A549 (cell line): ENCODE data around the gene GRK5. TPM values are rescaled to one million over a fixed set of nuclear protein-coding genes. Genes with fewer than 3 reads are reported as not detected.

Source experiments
- ATAC-seq, 2 experiments: fragments of 200-7000 bp in 1 of 2; fragments of >200 bp in 1 of 2; cut with Nextera tagmentation in 1 of 2; cut with Tn5 transposase in 1 of 2; 3 replicates each; pipeline versions ENCODE4 v1.8.0 to v1.9.1; 2018 to 2020; ENCODE audit warnings: mild to moderate bottlenecking in 1 of 2, moderate library complexity in 1 of 2
- CTCF ChIA-PET: fragments of 300-600 bp; sonication (Branson Sonifier 250); formaldehyde crosslinking; extraction: SDS; loops from one replicate; lab custom pipeline; 2021; ENCODE audit warnings: antibody characterized with exemption, inconsistent platforms; lab: Yijun Ruan, JAX
- POLR2A ChIA-PET: fragments of 350-600 bp; formaldehyde crosslinking; extraction: SDS; loops from one replicate; lab custom pipeline; 2021; ENCODE audit warnings: antibody characterized with exemption, inconsistent platforms; lab: Yijun Ruan, JAX
- DNase-seq, 2 experiments: peaks; one replicate each; pipeline versions ENCODE4 v3.0.0 to v3.0.0-alpha.2; 2011 to 2016; ENCODE audit warnings: low read depth in 1 of 2, low spot score in 1 of 2
- FAIRE-seq: peaks from 2 replicates; lab custom pipeline; 2011; peaks lifted over from hg19 to GRCh38; lab: Jason Lieb, UNC
- H3K27ac ChIP-seq, 2 experiments: fragments of >200 bp; sonication (Bioruptor Twin); formaldehyde crosslinking; 3 replicates each; pipeline ENCODE4 v1.5.1; 2016 to 2017
- H3K4me1 ChIP-seq: fragments of >200 bp; sonication (Bioruptor Twin); formaldehyde crosslinking; 3 replicates; pipeline ENCODE4 v1.6.1; 2016
- H3K4me2 ChIP-seq: fragments of >200 bp; sonication (Bioruptor Twin); formaldehyde crosslinking; 3 replicates; pipeline ENCODE4 v1.6.1; 2016
- H3K4me3 ChIP-seq: fragments of >200 bp; sonication (Bioruptor Twin); formaldehyde crosslinking; 3 replicates; pipeline ENCODE4 v1.5.1; 2016
- H3K9me3 ChIP-seq: fragments of >200 bp; sonication (Bioruptor Twin); formaldehyde crosslinking; 3 replicates; pipeline ENCODE4 v1.6.1; 2016
- CTCF ChIP-seq: fragments of >200 bp; sonication (Bioruptor Twin); formaldehyde crosslinking; IDR thresholded peaks from 3 replicates; pipeline ENCODE4 v1.5.1; 2016
- EHMT2 ChIP-seq: fragments of 200-600 bp; sonication (generic); IDR thresholded peaks from 2 replicates; pipeline ENCODE4 v1.6.1; 2016; ENCODE audit warnings: antibody characterized with exemption, low read depth, mild to moderate bottlenecking, moderate library complexity
- EP300 ChIP-seq, 2 experiments: fragments of >200 bp; sonication (Bioruptor Twin); formaldehyde crosslinking; IDR thresholded peaks; 2 replicates in 1 of 2; 3 replicates in 1 of 2; pipeline ENCODE4 v1.6.1; 2016 to 2017
- FOXS1 ChIP-seq: fragments of 250-450 bp; sonication (Bioruptor Pico); IDR thresholded peaks from 2 replicates; pipeline ENCODE4 v1.5.0; 2020; ENCODE audit warnings: mild to moderate bottlenecking, moderate library complexity
- HDAC2 ChIP-seq: fragments of 200-600 bp; sonication (generic); IDR thresholded peaks from 2 replicates; pipeline ENCODE4 v1.6.1; 2016
- HEYL ChIP-seq: fragments of 250-450 bp; sonication (Bioruptor Pico); IDR thresholded peaks from 2 replicates; pipeline ENCODE4 v1.8.0; 2021; ENCODE audit warnings: mild to moderate bottlenecking, moderate library complexity
- HOXA7 ChIP-seq: fragments of 250-450 bp; sonication (Bioruptor Pico); IDR thresholded peaks from 2 replicates; pipeline ENCODE4 v1.5.0; 2020; ENCODE audit warnings: mild to moderate bottlenecking, moderate library complexity
- HOXB5 ChIP-seq: fragments of 250-450 bp; sonication (Bioruptor Pico); IDR thresholded peaks from 2 replicates; pipeline ENCODE4 v1.5.0; 2020; ENCODE audit warnings: mild to moderate bottlenecking, moderate library complexity
- JUN ChIP-seq, 2 experiments: fragments of >200 bp; sonication (Bioruptor Twin); formaldehyde crosslinking; IDR thresholded peaks; 2 replicates in 1 of 2; 3 replicates in 1 of 2; pipeline ENCODE4 v1.6.1; 2016 to 2017
- PHF8 ChIP-seq: fragments of 200-600 bp; sonication (generic); IDR thresholded peaks from 2 replicates; pipeline ENCODE4 v1.6.1; 2016; ENCODE audit warnings: low read depth, mild to moderate bottlenecking, antibody characterized with exemption, moderate library complexity, borderline replicate concordance
- RFX5 ChIP-seq: fragments of 450-650 bp; IDR thresholded peaks from 2 replicates; pipeline ENCODE4 v1.7.1; 2014; ENCODE audit warnings: antibody characterized with exemption, mild to moderate bottlenecking, moderate library complexity
- TFCP2L1 ChIP-seq: fragments of 250-450 bp; sonication (Bioruptor Pico); IDR thresholded peaks from 2 replicates; pipeline ENCODE4 v1.5.0; 2021; ENCODE audit warnings: mild to moderate bottlenecking
- ZFP36 ChIP-seq: fragments of 450-650 bp; IDR thresholded peaks from 2 replicates; pipeline ENCODE4 v1.6.1; 2014; ENCODE audit warnings: borderline replicate concordance; ENCODE audit not compliant: partially characterized antibody
- WGBS: methylation state at CpG from one replicate; pipeline ENCODE4 v1.1.6; 2017; ENCODE audit errors: missing lambda C conversion rate; 5-methylcytosine and 5-hydroxymethylcytosine counted together
- polyA plus RNA-seq, 4 experiments: library from polyadenylated mRNA; depleted of rRNA in 3 of 4; stranded (reverse); fragments of >200 nt; fragmentation: RNase III in 1 of 4; extraction: RNeasy Plus Mini Kit Qiagen cat#74134 plus additional on column Dnase treatment in 1 of 4; gene quantifications; 2 replicates in 3 of 4; 3 replicates in 1 of 4; pipeline ENCODE4 v1.2.3, GENCODE V29; 2011 to 2017
- TF ChIP-seq, protein P1 (sequence below): fragments of 250-450 bp; sonication (Bioruptor Pico); IDR thresholded peaks from 2 replicates; pipeline ENCODE4 v1.5.0; 2021; ENCODE audit warnings: mild to moderate bottlenecking, moderate library complexity, borderline replicate concordance
- TF ChIP-seq, protein P2 (sequence below): fragments of 450-650 bp; IDR thresholded peaks from 2 replicates; pipeline ENCODE4 v1.6.1; 2014; ENCODE audit warnings: antibody characterized with exemption

The GRK5 gene
- polyA plus RNA-seq, 2 of the 4 experiments (the other 2 are of a cell fraction) = 5.0 to 7.9 TPM

DNA sequence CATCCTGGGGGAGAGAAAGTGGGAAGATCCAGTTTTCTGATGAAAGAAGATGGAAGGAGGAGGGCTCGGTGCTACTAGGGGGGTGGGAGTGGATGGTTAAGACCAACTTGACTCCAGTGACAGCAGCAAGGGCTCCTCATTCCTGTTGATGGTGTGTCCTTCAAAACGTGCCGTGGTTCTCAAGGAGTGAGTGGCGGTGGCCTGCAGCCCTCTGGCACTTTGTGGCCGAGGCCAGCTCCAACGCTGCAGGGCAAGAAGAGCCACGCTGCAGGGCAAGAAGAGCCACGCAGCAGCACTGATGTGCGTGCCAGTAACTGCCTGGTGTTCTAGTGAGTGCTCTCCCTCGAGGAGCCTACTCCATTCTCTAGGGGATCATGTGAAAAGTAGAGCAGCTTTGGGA is 72.1 kb downstream of the GRK5 start:
- Histone ChIP-seq H3K9me3 (no peaks in the 10 kb centered on the region), H3K4me3 (no peak overlapping the region), H3K27ac (no peak overlapping the region), H3K4me2 (no peak overlapping the region), H3K4me1 (no peaks in the 10 kb centered on the region)
- ChIA-PET CTCF (interaction anchor here (1.0 to 6.1 kb wide), 5 partner anchors 10 to 166 kb away, joined by 3 to 26 read pairs (median 4); partner anchors contain the start of gene GRK5), POLR2A (no interaction called here)
- TF ChIP-seq HDAC2 (no peak), PHF8 (no peak), HEYL (CRISPR knock-in tag) (no peak), HOXA7 (no peak), TFCP2L1 (CRISPR knock-in tag) (no peak)
- ATAC-seq (no peak), DNase-seq (no peak), FAIRE-seq (no peak)
- 75% methylated on average over 10 of the region's 10 CpGs for WGBS

DNA sequence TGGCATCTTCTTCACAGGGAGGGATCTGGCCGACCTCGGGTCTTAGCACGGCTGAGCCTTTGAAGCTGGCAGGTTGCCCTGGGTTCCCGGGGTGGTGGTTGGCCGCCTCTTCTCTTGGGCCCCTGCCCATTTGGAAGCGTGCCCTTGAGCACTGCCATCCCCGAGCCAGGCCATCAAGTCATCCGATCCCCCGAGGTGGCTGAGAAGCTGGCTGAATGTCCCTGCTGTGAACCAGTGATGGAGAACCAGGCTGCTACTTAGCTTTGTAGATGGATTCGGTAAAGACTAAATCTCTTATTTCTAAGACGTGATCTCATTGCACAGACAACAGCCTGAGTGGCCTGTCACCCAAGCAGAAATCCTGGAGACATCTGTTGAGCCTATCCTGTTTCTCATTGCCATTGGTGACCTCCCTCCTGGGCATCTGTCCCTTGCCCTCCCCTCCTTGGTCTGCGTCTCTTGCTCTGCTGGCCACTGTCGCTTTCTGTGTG is 74.3 kb downstream of the GRK5 start:
- 94% methylated on average over 11 of the region's 13 CpGs for WGBS
- Histone ChIP-seq H3K27ac (no peak overlapping the region; a peak in 1 of 6 replicates), H3K4me3 (no peak overlapping the region), H3K4me1 (peaks cover 13% of the 10 kb centered on the region; the same call in 2 of the 3 replicates), H3K9me3 (no peaks in the 10 kb centered on the region), H3K4me2 (no peak overlapping the region)
- FAIRE-seq (no peak), ATAC-seq (no peak), DNase-seq (no peak)
- ChIA-PET POLR2A (no interaction called here), CTCF (interaction anchor here (1.2 to 6.1 kb wide), 5 partner anchors 8 to 82 kb away, joined by 3 to 26 read pairs (median 4); partner anchors contain the start of gene GRK5)
- no peak for TF ChIP-seq EHMT2
- TF ChIP-seq HOXB5 (CRISPR knock-in tag) = no peak
- no peak for TF ChIP-seq FOXS1
- TF ChIP-seq RFX5 = no peak
- TF ChIP-seq EP300 (IDR thresholded peaks at IDR 0.05) = no peak
- TF ChIP-seq ZFP36 = no peak
- TF ChIP-seq, protein P1, sequence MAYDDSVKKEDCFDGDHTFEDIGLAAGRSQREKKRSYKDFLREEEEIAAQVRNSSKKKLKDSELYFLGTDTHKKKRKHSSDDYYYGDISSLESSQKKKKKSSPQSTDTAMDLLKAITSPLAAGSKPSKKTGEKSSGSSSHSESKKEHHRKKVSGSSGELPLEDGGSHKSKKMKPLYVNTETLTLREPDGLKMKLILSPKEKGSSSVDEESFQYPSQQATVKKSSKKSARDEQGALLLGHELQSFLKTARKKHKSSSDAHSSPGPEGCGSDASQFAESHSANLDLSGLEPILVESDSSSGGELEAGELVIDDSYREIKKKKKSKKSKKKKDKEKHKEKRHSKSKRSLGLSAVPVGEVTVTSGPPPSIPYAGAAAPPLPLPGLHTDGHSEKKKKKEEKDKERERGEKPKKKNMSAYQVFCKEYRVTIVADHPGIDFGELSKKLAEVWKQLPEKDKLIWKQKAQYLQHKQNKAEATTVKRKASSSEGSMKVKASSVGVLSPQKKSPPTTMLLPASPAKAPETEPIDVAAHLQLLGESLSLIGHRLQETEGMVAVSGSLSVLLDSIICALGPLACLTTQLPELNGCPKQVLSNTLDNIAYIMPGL (CRISPR knock-in tag) = no peak
- TF ChIP-seq, protein P2, sequence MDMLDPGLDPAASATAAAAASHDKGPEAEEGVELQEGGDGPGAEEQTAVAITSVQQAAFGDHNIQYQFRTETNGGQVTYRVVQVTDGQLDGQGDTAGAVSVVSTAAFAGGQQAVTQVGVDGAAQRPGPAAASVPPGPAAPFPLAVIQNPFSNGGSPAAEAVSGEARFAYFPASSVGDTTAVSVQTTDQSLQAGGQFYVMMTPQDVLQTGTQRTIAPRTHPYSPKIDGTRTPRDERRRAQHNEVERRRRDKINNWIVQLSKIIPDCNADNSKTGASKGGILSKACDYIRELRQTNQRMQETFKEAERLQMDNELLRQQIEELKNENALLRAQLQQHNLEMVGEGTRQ = no peak

GRCh38 chr10:119282446-119282845 is 75.1 kb downstream of the GRK5 start:
- Histone ChIP-seq H3K9me3 (no peaks in the 10 kb centered on the region), H3K4me3 (no peak overlapping the region), H3K4me2 (no peak overlapping the region), H3K27ac (peak overlapping the region in 1 of 2 experiments; percentile 23; a peak in 1 of 6 replicates), H3K4me1 (peaks cover 13% of the 10 kb centered on the region; the same call in 2 of the 3 replicates)
- no peak for DNase-seq
- no peak for ATAC-seq
- CTCF ChIA-PET = interaction anchor here (0.6 to 6.1 kb wide), 4 partner anchors 8 to 83 kb away, joined by 3 to 26 read pairs (median 4); partner anchors contain the start of gene GRK5
- TF ChIP-seq CTCF (no peak), JUN (IDR thresholded peaks at IDR 0.05) (no peak)
- FAIRE-seq = no peak
- POLR2A ChIA-PET = interaction anchor here (0.6 kb wide), 1 partner anchor 196 kb away, joined by 3 read pairs; no protein-coding TSS in a partner anchor
- 91% methylated on average over 5 of the region's 9 CpGs for WGBS
